D721Med (cell line): ENCODE data around the gene GPR132.

Experiments used
- DNase-seq: peaks from one replicate; pipeline ENCODE4 v3.0.0; 2011; ENCODE audit warnings: low spot score; ENCODE audit not compliant: insufficient read length
- FAIRE-seq: peaks from 2 replicates; lab custom pipeline; 2011; peaks lifted over from hg19 to GRCh38; lab: Jason Lieb, UNC
- TF ChIP-seq, protein P1 (sequence below): IDR thresholded peaks from 2 replicates; pipeline ENCODE4 v1.5.1; 2012; ENCODE audit warnings: mild to moderate bottlenecking, control low read depth; ENCODE audit not compliant: insufficient read depth; ENCODE audit errors: missing control alignments

Gene GPR132

DNA sequence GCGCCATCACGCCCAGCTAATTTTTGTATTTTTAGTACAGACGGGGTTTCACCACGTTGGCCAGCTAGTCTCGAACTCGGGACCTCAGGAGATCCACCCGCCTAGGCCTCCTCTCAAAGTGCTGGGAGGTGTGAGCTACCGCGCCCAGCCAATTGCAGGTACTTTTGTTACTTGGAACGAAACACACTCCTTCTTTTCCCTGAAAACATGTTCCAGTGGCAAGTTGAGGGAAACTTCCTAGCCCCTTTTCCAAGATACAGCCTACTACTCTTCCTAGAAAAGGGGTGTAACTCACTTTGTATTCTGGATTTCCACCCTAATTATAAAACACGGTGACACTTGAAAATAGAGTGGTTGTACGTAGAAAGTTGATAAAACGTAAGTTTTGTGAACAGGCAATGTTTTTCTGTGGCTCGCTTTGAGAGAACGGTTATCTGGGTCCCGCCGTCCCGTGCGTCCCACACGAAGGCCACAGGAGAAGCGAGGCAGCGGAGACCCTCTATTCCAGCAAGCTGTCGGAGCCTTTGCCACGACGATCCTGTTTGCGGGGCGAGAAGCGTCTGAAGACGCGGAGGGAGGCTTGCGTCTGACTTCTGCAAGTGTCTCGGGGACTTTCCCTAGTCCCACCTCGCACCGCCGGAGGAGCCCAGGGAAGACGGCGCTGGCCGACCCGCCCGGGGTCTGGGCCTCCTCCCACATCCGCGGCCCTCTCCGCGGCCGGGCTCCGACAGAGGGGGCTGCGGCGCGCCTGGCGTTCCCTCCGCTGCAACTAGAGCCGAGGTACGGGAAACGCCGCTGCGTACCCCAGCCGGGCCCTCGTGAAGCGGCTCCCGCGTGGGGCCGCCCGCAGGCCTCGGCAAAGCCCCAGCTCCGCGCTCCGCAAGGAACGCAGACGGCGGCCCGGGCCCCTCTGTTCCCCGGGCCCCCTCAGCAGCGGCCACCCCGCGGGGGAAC is 45.1 kb downstream of the GPR132 start:
- no peak for FAIRE-seq
- TF ChIP-seq, protein P1, sequence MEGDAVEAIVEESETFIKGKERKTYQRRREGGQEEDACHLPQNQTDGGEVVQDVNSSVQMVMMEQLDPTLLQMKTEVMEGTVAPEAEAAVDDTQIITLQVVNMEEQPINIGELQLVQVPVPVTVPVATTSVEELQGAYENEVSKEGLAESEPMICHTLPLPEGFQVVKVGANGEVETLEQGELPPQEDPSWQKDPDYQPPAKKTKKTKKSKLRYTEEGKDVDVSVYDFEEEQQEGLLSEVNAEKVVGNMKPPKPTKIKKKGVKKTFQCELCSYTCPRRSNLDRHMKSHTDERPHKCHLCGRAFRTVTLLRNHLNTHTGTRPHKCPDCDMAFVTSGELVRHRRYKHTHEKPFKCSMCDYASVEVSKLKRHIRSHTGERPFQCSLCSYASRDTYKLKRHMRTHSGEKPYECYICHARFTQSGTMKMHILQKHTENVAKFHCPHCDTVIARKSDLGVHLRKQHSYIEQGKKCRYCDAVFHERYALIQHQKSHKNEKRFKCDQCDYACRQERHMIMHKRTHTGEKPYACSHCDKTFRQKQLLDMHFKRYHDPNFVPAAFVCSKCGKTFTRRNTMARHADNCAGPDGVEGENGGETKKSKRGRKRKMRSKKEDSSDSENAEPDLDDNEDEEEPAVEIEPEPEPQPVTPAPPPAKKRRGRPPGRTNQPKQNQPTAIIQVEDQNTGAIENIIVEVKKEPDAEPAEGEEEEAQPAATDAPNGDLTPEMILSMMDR: no peak
- DNase-seq: no peak

DNA sequence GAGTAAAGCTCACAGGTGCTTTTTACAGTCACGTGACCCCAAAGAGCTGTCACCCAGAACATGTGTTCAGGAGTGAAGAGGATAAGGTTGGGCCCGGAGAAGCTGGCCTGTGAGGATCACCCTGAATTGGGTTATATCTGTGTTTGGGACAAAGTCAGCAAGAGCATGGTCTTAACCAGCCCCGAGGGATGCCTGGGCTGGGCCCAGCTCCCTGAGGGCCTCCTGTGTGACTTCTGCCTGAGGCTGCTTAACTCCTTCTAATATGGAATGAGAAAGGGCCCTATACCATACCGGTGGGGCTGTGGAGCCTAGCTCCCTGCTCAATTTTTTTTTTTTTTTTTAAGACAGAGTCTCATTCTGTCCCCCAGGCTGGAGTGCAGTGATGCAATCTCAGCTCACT is 46.8 kb downstream of the GPR132 start:
- TF ChIP-seq, protein P1: no peak
- no peak for FAIRE-seq
- no peak for DNase-seq

DNA sequence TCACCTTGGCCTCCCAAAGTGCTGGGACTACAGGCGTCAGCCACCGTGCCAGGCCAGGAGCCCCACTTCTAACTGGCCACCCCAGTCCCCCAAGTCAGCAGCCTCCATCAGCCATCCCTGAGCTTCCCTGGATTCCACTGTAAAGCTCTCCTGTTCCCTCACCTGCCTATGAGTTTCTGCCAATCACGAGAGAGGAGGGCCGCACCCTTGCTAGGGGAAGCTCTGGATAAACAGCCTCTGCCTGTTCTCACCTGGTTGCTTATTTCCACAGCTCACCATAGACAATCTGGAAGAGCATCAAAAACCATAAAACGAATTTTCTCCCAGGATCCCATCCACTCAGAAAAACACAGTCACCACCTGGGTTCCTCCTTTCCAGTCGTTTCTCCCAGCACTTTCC is 49.3 kb downstream of the GPR132 start:
- FAIRE-seq (no peak), DNase-seq (no peak)
- TF ChIP-seq, protein P1: no peak

DNA sequence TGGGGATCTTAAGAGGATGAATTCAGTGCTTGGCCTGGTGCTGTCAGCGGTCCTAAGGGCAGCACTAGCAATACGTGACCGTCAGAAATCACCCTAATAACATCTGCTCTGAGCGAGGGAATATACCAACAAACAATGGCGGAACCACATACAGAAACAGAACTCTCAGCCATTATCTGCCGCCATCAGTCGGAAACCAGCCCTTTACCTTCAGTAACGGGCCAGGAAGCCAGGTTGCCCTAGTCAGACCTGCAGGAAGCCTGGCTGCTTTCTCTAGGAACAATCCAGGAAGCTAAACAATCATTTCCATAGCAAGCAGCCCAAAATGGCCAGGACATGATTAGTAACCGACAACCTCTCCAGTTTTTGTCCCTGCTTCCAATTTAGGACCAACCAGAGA is 50.0 kb downstream of the GPR132 start:
- DNase-seq: no peak
- no peak for FAIRE-seq
- TF ChIP-seq, protein P1: no peak

DNA sequence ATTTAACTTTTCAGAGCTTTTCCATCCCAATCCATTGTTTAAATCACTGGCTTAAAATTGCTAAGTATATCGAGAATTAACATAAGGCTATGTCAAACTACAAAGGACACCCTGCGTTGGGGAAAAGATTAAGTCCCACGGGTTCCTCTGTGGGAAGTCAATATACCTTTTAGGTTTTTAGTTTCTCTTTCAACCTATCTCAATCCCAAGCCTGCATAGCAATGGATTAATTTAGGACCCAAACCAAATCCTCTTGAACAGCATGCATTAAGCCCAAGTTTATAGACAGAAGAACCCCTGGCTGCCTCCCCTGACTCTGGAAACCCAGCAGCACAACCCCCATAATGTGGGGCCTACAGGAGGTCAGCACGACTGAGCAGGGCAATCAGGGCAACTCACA is 50.6 kb downstream of the GPR132 start:
- no peak for DNase-seq
- TF ChIP-seq, protein P1: no peak

GRCh38 chr14:105014032-105014431 is 51.2 kb downstream of the GPR132 start:
- DNase-seq (no peak), FAIRE-seq (no peak)
- TF ChIP-seq, protein P1: no peak

More for the DNA sequence above, 50.6 kb downstream of the GPR132 start:
- no peak for FAIRE-seq
